PFSK-1 (cell line): Measurements from ENCODE around the gene TYROBP.

ENCODE experiments used
- FOXP2 ChIP-seq: optimal IDR thresholded peaks from 2 replicates; pipeline ENCODE3; 2011; ENCODE audit warnings: borderline replicate concordance, control low read depth, inconsistent platforms; ENCODE audit not compliant: insufficient read depth; ENCODE audit errors: extremely low read length, extremely low read depth
- POLR2AphosphoS5 ChIP-seq: IDR thresholded peaks from 2 replicates; pipeline ENCODE4 v1.6.1; 2012; ENCODE audit warnings: low read depth, mild to moderate bottlenecking, control low read depth, low read length, moderate library complexity
- SIN3A ChIP-seq: IDR thresholded peaks from 2 replicates; pipeline ENCODE4 v1.6.1; 2012; ENCODE audit warnings: mild to moderate bottlenecking, low read length, moderate library complexity, borderline replicate concordance; ENCODE audit not compliant: insufficient read depth
- TAF1 ChIP-seq: IDR thresholded peaks from 2 replicates; pipeline ENCODE4 v1.6.1; 2012; ENCODE audit warnings: low read length, control low read depth, borderline replicate concordance; ENCODE audit not compliant: insufficient read depth
- TF ChIP-seq, protein P1 (sequence below), 2 experiments: IDR thresholded peaks; 2 replicates each; pipeline versions ENCODE4 v1.6.1 to v1.8.0; 2011 to 2012; ENCODE audit warnings: low read depth in 2 of 2, low read length in 2 of 2, control low read depth in 1 of 2, inconsistent platforms in 1 of 2, mild to moderate bottlenecking in 1 of 2, moderate library complexity in 1 of 2; ENCODE audit not compliant: insufficient read depth in 1 of 2

The TYROBP gene

GRCh38 chr19:35929876-35930275 is 21.8 kb upstream of the TYROBP start:
- TF ChIP-seq FOXP2 (no peak), POLR2AphosphoS5 (no peak), TAF1 (no peak), SIN3A (no peak)
- TF ChIP-seq, protein P1, sequence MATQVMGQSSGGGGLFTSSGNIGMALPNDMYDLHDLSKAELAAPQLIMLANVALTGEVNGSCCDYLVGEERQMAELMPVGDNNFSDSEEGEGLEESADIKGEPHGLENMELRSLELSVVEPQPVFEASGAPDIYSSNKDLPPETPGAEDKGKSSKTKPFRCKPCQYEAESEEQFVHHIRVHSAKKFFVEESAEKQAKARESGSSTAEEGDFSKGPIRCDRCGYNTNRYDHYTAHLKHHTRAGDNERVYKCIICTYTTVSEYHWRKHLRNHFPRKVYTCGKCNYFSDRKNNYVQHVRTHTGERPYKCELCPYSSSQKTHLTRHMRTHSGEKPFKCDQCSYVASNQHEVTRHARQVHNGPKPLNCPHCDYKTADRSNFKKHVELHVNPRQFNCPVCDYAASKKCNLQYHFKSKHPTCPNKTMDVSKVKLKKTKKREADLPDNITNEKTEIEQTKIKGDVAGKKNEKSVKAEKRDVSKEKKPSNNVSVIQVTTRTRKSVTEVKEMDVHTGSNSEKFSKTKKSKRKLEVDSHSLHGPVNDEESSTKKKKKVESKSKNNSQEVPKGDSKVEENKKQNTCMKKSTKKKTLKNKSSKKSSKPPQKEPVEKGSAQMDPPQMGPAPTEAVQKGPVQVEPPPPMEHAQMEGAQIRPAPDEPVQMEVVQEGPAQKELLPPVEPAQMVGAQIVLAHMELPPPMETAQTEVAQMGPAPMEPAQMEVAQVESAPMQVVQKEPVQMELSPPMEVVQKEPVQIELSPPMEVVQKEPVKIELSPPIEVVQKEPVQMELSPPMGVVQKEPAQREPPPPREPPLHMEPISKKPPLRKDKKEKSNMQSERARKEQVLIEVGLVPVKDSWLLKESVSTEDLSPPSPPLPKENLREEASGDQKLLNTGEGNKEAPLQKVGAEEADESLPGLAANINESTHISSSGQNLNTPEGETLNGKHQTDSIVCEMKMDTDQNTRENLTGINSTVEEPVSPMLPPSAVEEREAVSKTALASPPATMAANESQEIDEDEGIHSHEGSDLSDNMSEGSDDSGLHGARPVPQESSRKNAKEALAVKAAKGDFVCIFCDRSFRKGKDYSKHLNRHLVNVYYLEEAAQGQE (IDR thresholded peaks at IDR 0.05; ENCODE audit: insufficient read depth in 1 of 2, low read depth in 2 of 2, low read length in 2 of 2) = no peak

GRCh38 chr19:35928507-35928906 is 20.4 kb upstream of the TYROBP start:
- TF ChIP-seq FOXP2 = no peak
- TF ChIP-seq POLR2AphosphoS5 = no peak
- no peak for TF ChIP-seq TAF1
- TF ChIP-seq, protein P1 (IDR thresholded peaks at IDR 0.05; ENCODE audit: insufficient read depth in 1 of 2, low read depth in 2 of 2, low read length in 2 of 2) = no peak
- no peak for TF ChIP-seq SIN3A

- TF ChIP-seq FOXP2 (no peak), POLR2AphosphoS5 (no peak), SIN3A (no peak), TAF1 (no peak)
- TF ChIP-seq, protein P1 (IDR thresholded peaks at IDR 0.05; ENCODE audit: insufficient read depth in 1 of 2, low read depth in 2 of 2, low read length in 2 of 2) = no peak
Observed at GRCh38 chr19:35925501-35925900, 17.4 kb upstream of the TYROBP start.

DNA sequence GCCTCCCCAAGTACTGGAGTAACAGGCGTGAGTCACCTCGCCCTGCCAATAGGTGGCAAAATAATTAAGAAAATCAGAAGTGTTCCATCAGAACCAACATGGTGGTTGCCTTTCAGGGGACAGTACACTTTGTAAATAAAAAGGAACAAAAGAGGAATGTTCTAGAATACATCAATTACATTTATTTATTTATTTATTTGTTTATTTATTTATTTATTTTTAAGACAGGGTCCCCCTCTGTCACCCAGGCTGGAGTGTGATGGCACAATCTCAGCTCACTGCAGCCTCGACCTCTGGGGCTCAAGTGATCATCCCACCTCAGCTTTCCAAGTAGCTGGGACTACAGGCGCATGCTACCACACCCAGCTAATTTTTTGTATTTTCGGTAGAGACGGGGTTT is 12.9 kb upstream of the TYROBP start:
- TF ChIP-seq SIN3A (no peak), POLR2AphosphoS5 (no peak), TAF1 (no peak), FOXP2 (no peak)
- TF ChIP-seq, protein P1 (IDR thresholded peaks at IDR 0.05; ENCODE audit: insufficient read depth in 1 of 2, low read depth in 2 of 2, low read length in 2 of 2) = no peak

DNA sequence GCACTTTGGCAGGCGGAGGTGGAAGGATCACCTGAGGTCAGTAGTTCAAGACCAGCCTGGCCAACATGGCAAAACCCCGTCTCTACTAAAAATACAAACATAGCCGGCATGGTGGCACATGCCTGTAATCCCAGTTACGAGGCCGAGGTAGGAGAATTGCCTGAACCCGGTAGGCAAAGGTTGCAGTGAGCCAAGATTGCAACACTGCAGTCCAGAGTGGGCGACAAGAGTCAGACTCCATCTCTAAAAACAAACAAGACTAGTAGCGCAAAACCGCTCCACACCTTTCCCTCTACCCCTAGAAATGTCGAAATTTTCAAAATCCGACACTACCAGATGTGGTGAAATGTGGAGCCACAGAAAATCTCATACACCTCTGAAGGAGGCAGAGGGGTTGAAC is 11.2 kb upstream of the TYROBP start:
- TF ChIP-seq, protein P1 (IDR thresholded peaks at IDR 0.05; ENCODE audit: insufficient read depth in 1 of 2, low read depth in 2 of 2, low read length in 2 of 2) = no peak
